ENCODE measurements around the gene SLC38A4.
"Not testable (repeated sequence)": the region's sequence is repeated elsewhere in the genome, so short reads cannot be mapped to it uniquely, and the experiment has no call there.

SLC38A4 gene

DNA sequence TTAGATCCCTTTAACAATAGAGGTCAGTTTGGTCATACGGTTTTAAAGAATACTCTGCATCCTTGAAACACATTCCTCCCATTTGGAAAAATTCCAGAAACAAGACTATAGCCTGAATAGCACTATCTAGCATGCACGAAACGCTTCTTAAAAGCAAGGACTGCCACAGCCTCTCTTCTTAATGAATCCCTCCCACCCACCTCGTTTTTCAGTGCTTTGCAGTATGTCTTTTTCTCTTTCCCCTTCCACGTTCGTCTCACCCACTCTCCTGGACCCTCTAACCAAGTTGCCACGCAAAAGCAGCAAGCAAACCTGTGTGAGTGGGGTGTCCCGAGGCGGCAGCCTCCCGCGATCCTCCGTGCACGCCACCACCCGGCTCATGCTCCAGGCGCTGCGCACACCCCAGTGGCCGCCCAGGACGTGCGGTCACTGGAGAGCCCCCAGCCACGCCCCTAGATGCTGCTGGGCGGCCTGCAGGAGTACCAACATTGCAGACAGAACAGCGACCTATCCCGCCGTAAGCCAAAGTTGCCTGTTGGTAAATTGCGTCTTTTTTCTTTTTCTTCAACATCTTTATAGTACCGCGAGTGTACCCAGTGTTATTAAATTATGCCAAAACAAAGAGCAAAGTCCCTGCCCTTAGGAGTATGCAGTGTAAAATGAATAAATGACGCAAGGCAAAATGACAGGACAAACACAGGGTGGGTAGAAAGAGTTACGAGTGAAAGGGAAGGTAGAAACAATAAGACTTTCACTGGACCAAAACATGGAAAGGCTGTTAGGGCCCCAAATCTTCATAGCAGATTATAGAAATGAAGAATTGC lies at the start of gene SLC38A4:
Gene SLC38A4 (minus strand): TSS at position 407 of the 824 bp plus-strand sequence. CDS start 32,926 bp downstream, outside the sequence.
- DNase-seq, result no peak

DNA sequence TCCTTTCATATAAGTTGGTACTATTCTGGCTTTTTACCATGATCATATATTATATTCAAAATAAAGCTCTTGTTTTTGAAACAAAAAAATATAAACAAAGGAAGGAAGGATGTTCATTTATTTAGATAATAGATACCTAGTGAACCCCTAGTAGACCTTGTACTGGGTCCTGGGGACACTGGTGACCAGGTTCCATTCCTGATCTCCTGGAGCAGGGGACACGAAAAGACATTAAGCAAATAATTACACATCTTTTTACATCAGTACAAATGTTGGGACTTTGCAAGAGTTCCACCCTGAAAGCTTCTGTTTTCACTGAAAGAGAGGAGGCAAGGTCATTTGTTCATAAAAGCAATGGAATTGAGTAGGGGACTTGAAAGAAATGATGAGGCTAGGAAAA lies 49.3 kb upstream of the SLC38A4 start:
- no peak for DNase-seq

GRCh38 chr12:46874642-46875041 lies 48.8 kb upstream of the SLC38A4 start:
- DNase-seq, result no peak

DNA sequence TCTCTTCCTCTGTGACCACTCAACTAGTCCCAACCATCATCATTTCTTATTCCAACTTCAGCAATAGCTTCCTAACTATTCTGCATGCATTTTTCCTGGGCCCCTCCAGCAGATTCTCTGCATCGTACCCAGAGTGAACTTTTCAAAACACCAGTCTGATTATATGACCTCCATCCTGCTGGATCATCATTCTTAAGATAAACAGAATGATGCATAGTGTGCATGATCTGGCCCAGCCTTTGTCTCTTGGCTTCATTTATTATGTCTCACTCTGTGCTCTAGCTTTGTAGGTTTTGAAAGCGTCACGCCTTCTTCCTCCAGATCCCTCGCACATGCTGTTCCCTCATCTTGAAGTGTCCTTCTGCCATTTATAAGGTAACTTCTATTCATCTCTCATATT lies 46.3 kb upstream of the SLC38A4 start:
- DNase-seq, result no peak

GRCh38 chr12:46865311-46865710 lies 39.5 kb upstream of the SLC38A4 start:
- no peak for DNase-seq

DNA sequence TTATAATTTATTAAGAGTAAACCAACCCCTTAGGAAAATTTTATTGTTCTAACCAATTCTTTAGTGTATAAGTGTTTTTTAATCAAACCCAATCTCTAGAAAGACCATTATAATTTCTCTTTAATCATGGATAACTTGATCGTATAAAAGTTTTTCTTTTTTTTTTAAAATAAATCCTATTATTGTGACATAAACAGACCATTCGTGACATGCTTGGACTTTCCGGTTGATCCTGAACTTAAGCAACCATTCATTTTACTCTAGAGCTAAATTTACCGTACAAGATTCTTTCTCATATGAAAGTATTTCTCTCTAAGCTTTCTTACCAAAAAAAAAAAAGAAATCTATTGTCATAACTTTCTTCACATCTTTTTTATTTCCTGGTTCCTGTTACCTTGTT lies 32.6 kb upstream of the SLC38A4 start:
- no peak for DNase-seq

DNA sequence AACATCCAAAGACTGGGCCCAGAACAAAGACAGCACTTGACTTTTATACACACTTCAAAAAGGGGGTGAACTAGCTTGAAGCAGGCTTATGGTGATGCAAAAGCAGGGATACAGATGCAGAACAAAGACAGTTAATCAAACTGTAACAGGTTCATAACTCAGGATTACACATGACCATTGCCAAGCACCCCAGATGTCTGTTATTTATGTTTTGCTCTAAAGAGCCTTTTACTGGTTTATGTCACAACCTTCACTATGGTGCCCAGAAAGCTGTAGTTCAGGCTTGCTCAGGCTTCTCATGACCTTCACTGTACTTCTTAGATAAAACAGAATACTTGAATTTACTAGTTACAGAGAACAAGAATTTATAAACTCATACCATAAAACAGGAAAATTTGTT lies 31.7 kb upstream of the SLC38A4 start:
- DNase-seq, result no peak

GRCh38 chr12:46855760-46856159 lies 30.0 kb upstream of the SLC38A4 start:
- no peak for DNase-seq

- DNase-seq, result not testable (repeated sequence)
Measured at GRCh38 chr12:46854188-46854587, 28.4 kb upstream of the SLC38A4 start.

GRCh38 chr12:46848792-46849191 lies 23.0 kb upstream of the SLC38A4 start:
- DNase-seq, result not testable (repeated sequence)

DNA sequence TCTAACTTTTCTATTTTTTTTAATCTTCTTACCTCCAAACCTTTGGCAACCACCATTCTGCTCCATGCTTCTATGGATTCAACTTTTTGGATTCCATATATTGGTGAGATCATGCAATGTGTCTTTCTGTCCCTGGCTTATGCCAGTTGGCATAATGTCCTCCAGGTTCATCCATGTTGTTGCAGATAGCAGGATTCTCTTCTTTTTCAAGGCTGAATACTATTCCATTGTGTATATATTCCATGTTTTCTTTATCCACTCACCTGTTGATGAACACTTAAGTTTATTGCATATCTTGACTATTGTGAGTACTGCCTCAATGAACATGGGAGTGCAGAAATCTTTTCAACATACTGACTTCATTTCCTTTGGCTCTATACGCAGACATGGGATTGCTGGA lies 21.2 kb upstream of the SLC38A4 start:
- no peak for DNase-seq

GRCh38 chr12:46843811-46844210 lies 18.0 kb upstream of the SLC38A4 start:
- no peak for DNase-seq

DNA sequence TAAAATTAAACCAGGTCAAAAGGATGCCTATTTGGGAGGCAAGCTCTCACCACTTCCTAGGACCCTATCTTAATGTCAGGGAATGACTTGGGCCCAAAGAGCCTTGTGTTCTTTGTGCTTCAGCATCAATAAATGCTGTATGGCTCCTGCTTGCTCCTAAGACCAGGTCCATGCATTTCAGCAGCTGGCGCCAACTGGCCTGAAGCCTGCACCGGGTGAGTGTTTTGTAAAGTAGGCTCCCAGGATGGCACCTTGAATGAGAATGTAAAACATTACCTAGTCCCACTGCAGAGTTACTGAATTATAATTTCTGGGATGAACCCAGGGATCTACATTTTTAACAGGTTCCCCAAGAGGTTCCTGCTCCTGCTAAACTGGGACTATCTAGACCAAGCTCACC lies 16.1 kb upstream of the SLC38A4 start:
- no peak for DNase-seq

GRCh38 chr12:46839964-46840363 lies 14.2 kb upstream of the SLC38A4 start:
- DNase-seq, result no peak

DNA sequence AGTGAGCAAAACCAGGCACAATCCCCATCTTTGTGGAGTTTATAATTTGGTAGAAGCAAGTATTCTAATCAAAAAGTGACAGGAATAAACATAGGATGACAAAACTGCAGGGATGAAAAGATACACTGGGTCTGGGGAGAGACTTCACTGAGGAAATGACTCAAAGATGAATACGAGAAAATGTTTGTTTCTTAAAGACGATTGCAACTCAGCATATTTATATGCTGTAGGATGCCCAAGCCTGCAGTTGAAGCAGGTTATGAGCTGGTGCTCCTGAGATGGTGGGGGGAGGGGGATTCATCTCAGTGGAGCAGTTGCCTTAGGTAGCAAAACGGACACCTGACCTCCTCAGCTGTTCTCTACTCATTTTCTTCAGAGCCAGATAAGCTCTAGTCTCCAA lies 13.4 kb upstream of the SLC38A4 start:
- no peak for DNase-seq

DNA sequence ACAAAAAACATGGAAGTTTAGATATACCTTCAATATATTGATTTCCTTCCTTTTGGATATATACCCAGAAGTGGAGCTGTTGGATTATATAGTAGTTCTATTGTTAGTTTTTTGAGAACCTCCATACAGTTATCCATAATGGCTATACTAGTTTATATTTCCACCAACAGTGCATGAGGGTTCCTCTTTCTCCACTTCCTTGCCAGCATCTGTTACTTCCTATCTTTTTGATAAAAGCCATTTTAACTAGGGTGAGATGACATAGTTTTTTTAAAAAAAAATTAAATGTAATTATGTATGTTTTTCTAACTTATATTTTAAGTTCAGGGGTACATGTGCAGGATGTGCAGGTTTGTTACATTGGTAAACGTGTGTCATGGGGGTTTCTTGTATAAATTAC lies 10.0 kb upstream of the SLC38A4 start:
- no peak for DNase-seq

DNA sequence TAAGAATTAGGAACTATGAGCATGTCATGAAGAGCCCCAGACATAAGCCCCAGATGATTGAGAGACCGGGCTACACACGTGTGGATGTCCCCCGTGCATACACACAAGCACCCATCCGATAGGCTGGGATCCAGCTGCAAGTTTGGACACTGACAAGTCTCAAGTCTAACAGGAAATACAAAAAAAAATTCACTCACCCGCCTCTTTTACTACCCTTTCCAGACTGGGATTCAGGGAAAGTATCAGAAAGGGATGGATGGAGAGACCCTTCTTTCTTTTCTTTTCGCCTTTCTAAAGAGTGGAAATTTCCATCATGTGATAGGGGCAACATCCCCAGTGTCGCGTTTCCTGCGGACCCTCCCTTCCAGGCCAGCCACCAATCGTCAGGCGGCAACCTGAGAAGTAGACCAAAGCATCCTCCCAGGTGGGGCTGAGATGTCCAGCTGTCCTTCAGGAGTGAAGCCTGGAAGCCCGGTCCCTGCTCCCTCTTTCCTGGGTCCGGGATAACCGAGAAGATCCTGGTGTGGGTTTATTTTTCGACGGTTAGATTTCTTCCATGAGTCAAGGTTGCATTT lies 6.4 kb upstream of the SLC38A4 start:
- DNase-seq, result no peak

GRCh38 chr12:46831335-46832129 lies 5.7 kb upstream of the SLC38A4 start:
- no peak for DNase-seq

GRCh38 chr12:46830731-46831334 lies 5.0 kb upstream of the SLC38A4 start:
- no peak for DNase-seq

DNA sequence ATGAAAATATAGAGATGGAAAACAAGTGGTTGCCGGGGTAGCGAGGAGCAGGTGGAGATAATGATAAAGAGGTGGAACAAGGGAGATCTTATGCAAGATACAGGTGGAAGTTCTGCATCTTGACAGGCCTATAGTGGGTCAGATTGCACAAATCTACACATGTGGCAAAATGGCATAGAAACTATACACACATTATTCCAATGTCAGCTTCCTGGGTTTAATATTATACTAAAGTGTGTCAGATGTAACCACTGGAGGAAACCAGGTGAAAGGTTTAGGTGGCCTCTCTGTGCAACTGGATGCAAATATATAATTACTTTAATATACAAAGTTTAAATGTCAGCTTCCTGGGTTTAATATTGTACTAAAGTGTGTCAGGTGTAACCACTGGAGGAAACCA lies 1.1 kb downstream of the SLC38A4 start:
- no peak for DNase-seq

DNA sequence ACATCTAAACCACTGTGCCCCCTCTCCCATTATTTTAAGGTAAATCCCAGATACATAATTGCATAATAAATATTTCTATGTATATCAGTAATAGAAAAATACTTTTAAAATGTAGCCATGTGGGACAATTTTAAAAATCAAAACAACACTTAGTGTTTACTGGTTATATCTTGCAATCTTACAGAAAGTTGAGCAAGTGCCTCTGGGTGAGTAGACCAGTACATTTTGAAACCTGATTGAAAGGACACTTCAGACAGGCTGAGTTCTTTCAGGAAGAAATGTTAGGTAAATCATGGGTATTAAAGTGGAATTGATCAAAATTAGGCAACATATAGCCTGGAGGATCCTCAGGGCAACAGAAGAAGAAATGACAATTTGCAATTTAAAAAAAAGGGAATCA lies 7.2 kb downstream of the SLC38A4 start:
- DNase-seq, result no peak

DNA sequence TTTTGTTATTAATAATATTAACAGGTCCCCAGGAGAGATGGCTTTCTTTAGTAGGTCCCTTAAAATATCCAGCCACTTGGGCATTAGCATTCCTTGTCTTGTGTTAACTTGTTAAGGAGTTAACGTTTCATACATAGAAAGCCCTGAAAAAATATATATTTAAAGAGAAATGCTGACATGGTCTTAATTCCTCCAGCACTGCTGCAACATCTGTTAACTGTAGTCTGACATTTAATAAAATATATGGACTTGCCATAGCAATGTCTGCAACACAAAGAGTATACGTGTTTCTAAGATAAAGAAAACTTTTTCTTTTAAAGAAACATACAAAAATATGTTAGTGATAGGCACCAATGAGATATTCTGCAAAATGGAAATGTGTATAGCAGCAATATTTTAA lies 10.0 kb downstream of the SLC38A4 start:
- no peak for DNase-seq

DNA sequence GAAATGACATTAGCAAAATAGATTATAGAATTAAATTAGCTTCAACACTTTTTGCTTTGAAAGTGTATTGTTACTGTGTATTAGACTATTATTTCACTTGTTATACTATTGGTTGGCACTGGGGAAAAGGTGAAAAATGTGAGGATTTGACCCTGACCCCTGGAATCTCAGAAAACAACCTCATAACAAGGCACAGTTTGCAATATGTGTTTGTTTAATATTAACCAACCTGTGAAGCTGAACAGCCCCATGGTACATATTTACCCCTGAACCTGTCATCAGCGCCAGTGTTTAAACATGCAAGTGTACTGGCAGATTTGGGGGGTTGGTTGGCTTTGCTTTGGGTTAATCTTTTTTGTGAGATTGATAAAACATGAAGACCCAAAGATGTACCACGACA lies 11.7 kb downstream of the SLC38A4 start:
- DNase-seq, result no peak

GRCh38 chr12:46811185-46811584 lies 14.6 kb downstream of the SLC38A4 start:
- DNase-seq, result no peak

Measured in NCI-H748 treated with DMSO at 0.1 percent for 48 hours (cell line).